Activated CD4-positive, alpha-beta T cell treated with anti-CD3 and anti-CD28 coated beads, Interleukin-2, amount 10 ng/mL, durations not matched to agents 24 days and 14 days (primary cell): Measurements from ENCODE around the gene BANF1. TPM values are rescaled to one million over a fixed set of nuclear protein-coding genes. Genes with fewer than 3 reads are reported as not detected.
"Not testable (repeated sequence)": the region's sequence is repeated elsewhere in the genome, so short reads cannot be mapped to it uniquely, and the experiment has no call there.

Experiments
- DNase-seq: peaks from one replicate; pipeline ENCODE4 v3.0.0; 2022
- H3K27ac Mint-ChIP-seq: one replicate; pipeline ENCODE4 v1.8.0; 2022; ENCODE audit warnings: mild to moderate bottlenecking, mixed read lengths
- H3K27me3 Mint-ChIP-seq: one replicate; pipeline ENCODE4 v1.8.0; 2022; ENCODE audit warnings: mixed read lengths
- H3K36me3 Mint-ChIP-seq: one replicate; pipeline ENCODE4 v1.8.0; 2022; ENCODE audit warnings: low read depth, mild to moderate bottlenecking, mixed read lengths
- H3K4me1 Mint-ChIP-seq: one replicate; pipeline ENCODE4 v1.8.0; 2021; ENCODE audit warnings: mixed read lengths
- H3K4me3 Mint-ChIP-seq: one replicate; pipeline ENCODE4 v1.8.0; 2022; ENCODE audit warnings: mild to moderate bottlenecking, moderate library complexity, mixed read lengths
- H3K9me3 Mint-ChIP-seq: one replicate; pipeline ENCODE4 v1.8.0; 2021; ENCODE audit warnings: mixed read lengths
- intact Hi-C: fragments of 100-400 bp; cut with micrococcal nuclease; formaldehyde crosslinking; loops from one replicate; pipeline ENCODE4 v1.15.1; 2023
- total RNA-seq: library from RNA; stranded (reverse); gene quantifications from 2 replicates; pipeline ENCODE4 v1.2.3, GENCODE V29; 2022

Gene BANF1
- total RNA-seq, 1 donor from 2014 or later = 298 TPM

- DNase-seq = no peak
- intact Hi-C loops = no loop called here
- no peak overlapping the region for H3K27ac Mint-ChIP-seq
- no peaks in the 10 kb centered on the region for H3K36me3 Mint-ChIP-seq
- H3K9me3 Mint-ChIP-seq = no peaks in the 10 kb centered on the region
- no peaks in the 10 kb centered on the region for H3K27me3 Mint-ChIP-seq
- H3K4me1 Mint-ChIP-seq = peaks cover 6% of the 10 kb centered on the region
- H3K4me3 Mint-ChIP-seq = no peak overlapping the region
Measured at GRCh38 chr11:65987336-65987735, 15.0 kb upstream of the BANF1 start.

- H3K9me3 Mint-ChIP-seq = no peaks in the 10 kb centered on the region
- no peaks in the 10 kb centered on the region for H3K27me3 Mint-ChIP-seq
- no peak overlapping the region for H3K4me3 Mint-ChIP-seq
- peaks cover 1% of the 10 kb centered on the region for H3K36me3 Mint-ChIP-seq
- H3K27ac Mint-ChIP-seq = peak overlapping the region; percentile 80
- intact Hi-C loops = loop anchor here (1.0 to 2.0 kb wide), 7 partner anchors 13 to 283 kb away; partner anchors contain the start of genes BANF1, C11orf68, DRAP1 and EIF1AD
- DNase-seq = peak; percentile 98
- peaks cover 6% of the 10 kb centered on the region for H3K4me1 Mint-ChIP-seq
Measured at GRCh38 chr11:65988791-65989592, 13.3 kb upstream of the BANF1 start.

GRCh38 chr11:65992056-65992455, 10.2 kb upstream of the BANF1 start:
- Mint-ChIP-seq H3K4me3 (no peak overlapping the region), H3K4me1 (peaks cover 8% of the 10 kb centered on the region), H3K27ac (no peak overlapping the region), H3K9me3 (no peaks in the 10 kb centered on the region), H3K36me3 (peaks cover 8% of the 10 kb centered on the region), H3K27me3 (no peaks in the 10 kb centered on the region)
- intact Hi-C loops = no loop called here
- DNase-seq = no peak

- no peak for DNase-seq
- H3K36me3 Mint-ChIP-seq = peaks cover 48% of the 10 kb centered on the region
- no peak overlapping the region for H3K4me3 Mint-ChIP-seq
- H3K4me1 Mint-ChIP-seq = peaks cover 22% of the 10 kb centered on the region
- H3K9me3 Mint-ChIP-seq = no peaks in the 10 kb centered on the region
- intact Hi-C loops = no loop called here
- H3K27me3 Mint-ChIP-seq = no peaks in the 10 kb centered on the region
- peak overlapping the region; percentile 1 for H3K27ac Mint-ChIP-seq
Measured at GRCh38 chr11:65997286-65997685, 5.0 kb upstream of the BANF1 start.

- Mint-ChIP-seq H3K27ac (peak overlapping the region; percentile 99), H3K4me1 (peaks cover 27% of the 10 kb centered on the region), H3K27me3 (no peaks in the 10 kb centered on the region), H3K36me3 (peaks cover 55% of the 10 kb centered on the region), H3K4me3 (peak overlapping the region; percentile 100), H3K9me3 (no peaks in the 10 kb centered on the region)
- no peak for DNase-seq
- intact Hi-C loops = loop anchor here (1.0 to 5.0 kb wide), 9 partner anchors 13 to 387 kb away; partner anchors contain the start of genes CFL1, FOSL1, KAT5 and PCNX3
Measured at GRCh38 chr11:66002648-66003225, 434 bp downstream of the BANF1 start.

- no peak for DNase-seq
- H3K4me1 Mint-ChIP-seq = peaks cover 25% of the 10 kb centered on the region
- peak overlapping the region; percentile 100 for H3K4me3 Mint-ChIP-seq
- H3K9me3 Mint-ChIP-seq = no peaks in the 10 kb centered on the region
- intact Hi-C loops = loop anchor here (5.0 kb wide), 1 partner anchor 264 kb away; the partner anchor contains the start of gene RAB1B
- H3K27ac Mint-ChIP-seq = peak overlapping the region; percentile 84
- peaks cover 51% of the 10 kb centered on the region for H3K36me3 Mint-ChIP-seq
- H3K27me3 Mint-ChIP-seq = no peaks in the 10 kb centered on the region
Measured at GRCh38 chr11:66003291-66003690, 988 bp downstream of the BANF1 start.

GRCh38 chr11:66004186-66004585, 1.9 kb downstream of the BANF1 start:
- H3K27me3 Mint-ChIP-seq = no peaks in the 10 kb centered on the region
- intact Hi-C loops = loop anchor here (5.0 kb wide), 1 partner anchor 263 kb away; the partner anchor contains the start of gene RAB1B
- H3K9me3 Mint-ChIP-seq = no peaks in the 10 kb centered on the region
- no peak for DNase-seq
- H3K4me1 Mint-ChIP-seq = peaks cover 23% of the 10 kb centered on the region
- no peak overlapping the region for H3K27ac Mint-ChIP-seq
- peak overlapping the region; percentile 57 for H3K4me3 Mint-ChIP-seq
- H3K36me3 Mint-ChIP-seq = peaks cover 42% of the 10 kb centered on the region

- intact Hi-C loops = no loop called here
- H3K4me3 Mint-ChIP-seq = no peak overlapping the region
- no peak overlapping the region for H3K27ac Mint-ChIP-seq
- H3K36me3 Mint-ChIP-seq = peaks cover 26% of the 10 kb centered on the region
- H3K9me3 Mint-ChIP-seq = no peaks in the 10 kb centered on the region
- H3K4me1 Mint-ChIP-seq = peaks cover 11% of the 10 kb centered on the region
- DNase-seq = no peak
- H3K27me3 Mint-ChIP-seq = peaks cover 8% of the 10 kb centered on the region
Measured at GRCh38 chr11:66006134-66006890, 4.0 kb downstream of the BANF1 start.

- Mint-ChIP-seq H3K27me3 (peaks cover 11% of the 10 kb centered on the region), H3K36me3 (peaks cover 24% of the 10 kb centered on the region), H3K9me3 (no peaks in the 10 kb centered on the region), H3K4me3 (no peak overlapping the region), H3K27ac (no peak overlapping the region), H3K4me1 (peaks cover 11% of the 10 kb centered on the region)
- intact Hi-C loops = no loop called here
- DNase-seq = no peak
Measured at GRCh38 chr11:66006891-66007176, 4.5 kb downstream of the BANF1 start.

GRCh38 chr11:66007201-66007634, 4.9 kb downstream of the BANF1 start:
- H3K36me3 Mint-ChIP-seq = peaks cover 21% of the 10 kb centered on the region
- peaks cover 12% of the 10 kb centered on the region for H3K27me3 Mint-ChIP-seq
- H3K27ac Mint-ChIP-seq = no peak overlapping the region
- H3K4me3 Mint-ChIP-seq = no peak overlapping the region
- intact Hi-C loops = no loop called here
- H3K9me3 Mint-ChIP-seq = no peaks in the 10 kb centered on the region
- peaks cover 9% of the 10 kb centered on the region for H3K4me1 Mint-ChIP-seq
- DNase-seq = no peak

GRCh38 chr11:66008095-66008467, 5.8 kb downstream of the BANF1 start:
- intact Hi-C loops = no loop called here
- no peak overlapping the region for H3K4me3 Mint-ChIP-seq

GRCh38 chr11:66008468-66009101, 6.3 kb downstream of the BANF1 start:
- Mint-ChIP-seq H3K36me3 (peaks cover 17% of the 10 kb centered on the region), H3K4me3 (no peak overlapping the region), H3K27ac (no peak overlapping the region), H3K27me3 (peaks cover 20% of the 10 kb centered on the region), H3K9me3 (no peaks in the 10 kb centered on the region), H3K4me1 (peaks cover under 1% of the 10 kb centered on the region)
- DNase-seq = peak; percentile 54
- intact Hi-C loops = no loop called here

More at GRCh38 chr11:66008095-66008467, 5.8 kb downstream of the BANF1 start:
- peaks cover 6% of the 10 kb centered on the region for H3K4me1 Mint-ChIP-seq
- H3K9me3 Mint-ChIP-seq = no peaks in the 10 kb centered on the region
- DNase-seq = no peak
- H3K36me3 Mint-ChIP-seq = peaks cover 18% of the 10 kb centered on the region
- peaks cover 17% of the 10 kb centered on the region for H3K27me3 Mint-ChIP-seq
- no peak overlapping the region for H3K27ac Mint-ChIP-seq

- H3K4me1 Mint-ChIP-seq, DNase-seq, H3K4me3 Mint-ChIP-seq, H3K9me3 Mint-ChIP-seq, H3K36me3 Mint-ChIP-seq, H3K27ac Mint-ChIP-seq, intact Hi-C loops: not testable (repeated sequence)
- H3K27me3 Mint-ChIP-seq = peaks cover 21% of the 10 kb centered on the region
Measured at GRCh38 chr11:66010036-66010435, 7.7 kb downstream of the BANF1 start.
